Hematopoietic multipotent progenitor cell treated with erythropoietin and hydrocortisone succinate and interleukin-3 and kit ligand, for 8 days (in vitro differentiated cells): ENCODE measurements around the gene BORCS5.
"Not testable (repeated sequence)": the region's sequence is repeated elsewhere in the genome, so short reads cannot be mapped to it uniquely, and the experiment has no call there.

Experiments used
- DNase-seq: peaks from one replicate; pipeline ENCODE4 v3.0.0-alpha.2; 2015

Gene BORCS5

GRCh38 chr12:12396694-12397093 lies 39.8 kb downstream of the BORCS5 start:
- no peak for DNase-seq

DNA sequence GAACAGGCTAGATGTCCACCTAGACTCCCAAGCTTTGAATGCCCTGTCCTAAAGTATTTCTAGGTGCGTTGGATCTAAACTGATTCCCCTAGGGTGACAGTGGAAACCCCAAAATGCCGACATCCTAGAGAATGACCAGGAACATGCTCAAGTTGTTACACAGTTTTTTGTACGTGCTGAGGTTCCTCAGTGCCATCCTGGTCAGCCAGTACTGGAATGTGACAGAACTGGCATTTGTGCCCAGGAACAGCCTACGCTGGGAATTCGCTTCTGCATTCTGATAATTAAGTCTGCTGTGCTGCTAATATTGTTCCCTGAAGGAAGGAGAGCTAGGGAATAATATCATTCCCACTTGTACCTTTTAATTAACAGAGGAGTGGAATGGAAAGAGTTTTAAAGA lies 40.3 kb downstream of the BORCS5 start:
- no peak for DNase-seq

GRCh38 chr12:12398026-12398859 lies 41.4 kb downstream of the BORCS5 start:
- DNase-seq: no peak

GRCh38 chr12:12399161-12399560 lies 42.3 kb downstream of the BORCS5 start:
- no peak for DNase-seq

DNA sequence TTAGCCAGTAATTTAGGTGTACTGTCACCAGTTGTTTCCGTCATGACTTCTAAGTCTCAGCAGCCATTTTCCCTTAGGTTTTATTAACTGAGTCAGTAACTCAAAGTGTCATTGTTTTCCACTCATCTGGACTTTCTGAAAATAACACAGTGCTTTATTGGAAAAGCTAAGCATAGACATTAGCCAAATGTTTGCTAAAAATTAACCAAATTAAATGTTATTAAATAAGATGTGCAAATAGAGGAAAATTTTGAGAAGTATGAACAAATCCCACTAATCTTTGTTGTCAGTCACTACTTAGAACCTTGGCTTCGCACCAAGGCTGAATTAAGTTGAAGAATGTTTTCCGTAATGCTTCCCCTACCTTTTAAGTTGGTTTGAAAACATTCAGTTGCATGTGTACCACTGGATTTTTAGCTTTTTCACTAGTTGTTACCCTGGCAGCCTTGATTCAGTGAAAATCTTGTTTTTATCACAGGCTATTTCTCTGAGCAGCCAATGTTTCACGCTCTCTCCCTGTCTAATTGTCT lies 43.0 kb downstream of the BORCS5 start:
- no peak for DNase-seq

DNA sequence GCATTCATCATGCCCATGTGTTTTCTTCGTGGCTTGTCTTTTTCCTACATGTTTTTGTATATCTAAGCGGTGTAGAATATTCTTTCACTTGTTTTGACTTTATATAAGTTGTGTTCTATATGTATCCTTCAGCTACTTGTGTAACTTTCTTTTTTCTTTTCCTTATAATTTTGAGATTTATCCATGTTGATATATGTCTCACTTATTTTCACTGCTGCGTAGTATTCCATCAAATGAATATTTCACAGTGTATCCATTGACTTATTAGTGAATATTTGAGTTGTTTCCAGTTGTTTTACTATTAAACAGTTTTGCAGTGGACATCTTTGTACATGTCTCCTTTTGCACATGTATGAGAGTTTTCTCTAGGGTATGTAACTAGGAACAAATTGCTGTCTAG lies 43.9 kb downstream of the BORCS5 start:
- no peak for DNase-seq

DNA sequence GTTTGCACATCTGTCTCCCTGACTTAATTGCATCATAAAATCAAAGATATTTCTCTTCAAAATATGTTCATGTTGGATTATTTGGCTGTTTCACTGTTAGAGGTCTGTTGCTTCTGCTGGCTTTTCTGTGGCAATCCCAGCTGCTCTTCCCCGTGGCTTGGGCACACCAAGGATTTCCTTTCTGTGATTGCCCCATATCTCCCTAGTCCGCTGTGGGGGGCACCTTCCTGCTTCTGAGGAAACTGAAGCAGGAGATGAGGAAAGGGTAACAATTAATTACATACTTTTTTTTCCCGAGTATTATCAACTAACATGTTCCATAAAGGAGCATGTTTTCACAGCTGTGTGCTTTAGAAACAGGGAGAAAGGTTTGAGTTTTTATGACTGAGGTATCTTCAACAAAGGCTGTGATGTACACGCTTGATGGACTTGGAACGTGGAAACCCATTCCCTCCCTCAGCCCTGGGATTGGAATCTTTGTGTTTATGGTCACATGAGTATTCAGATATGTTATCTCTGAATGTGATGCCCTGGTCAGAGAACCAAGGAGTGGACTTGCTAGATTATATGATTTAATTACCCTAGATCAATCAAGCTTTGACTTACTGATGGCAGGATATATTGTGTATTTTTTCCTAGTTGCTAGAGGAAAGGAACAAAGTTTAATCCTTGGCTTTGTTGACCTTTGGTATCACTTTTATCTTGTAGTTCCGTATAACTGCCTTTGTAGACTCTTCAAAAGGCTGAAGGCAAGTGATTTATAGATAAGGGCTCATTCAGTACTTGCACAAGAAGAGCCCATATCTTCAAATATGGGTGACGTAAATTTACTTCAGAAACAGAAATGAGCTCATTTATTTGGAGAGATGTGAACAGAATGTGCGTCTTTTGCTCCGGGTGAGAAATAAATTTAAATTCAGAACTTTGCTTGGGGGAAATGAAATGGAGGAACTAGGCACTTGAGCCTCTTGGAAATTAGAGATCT lies 46.7 kb downstream of the BORCS5 start:
- peak; percentile 38 for DNase-seq

GRCh38 chr12:12404297-12404696 lies 47.4 kb downstream of the BORCS5 start:
- no peak for DNase-seq

GRCh38 chr12:12405882-12406281 lies 49.0 kb downstream of the BORCS5 start:
- no peak for DNase-seq

DNA sequence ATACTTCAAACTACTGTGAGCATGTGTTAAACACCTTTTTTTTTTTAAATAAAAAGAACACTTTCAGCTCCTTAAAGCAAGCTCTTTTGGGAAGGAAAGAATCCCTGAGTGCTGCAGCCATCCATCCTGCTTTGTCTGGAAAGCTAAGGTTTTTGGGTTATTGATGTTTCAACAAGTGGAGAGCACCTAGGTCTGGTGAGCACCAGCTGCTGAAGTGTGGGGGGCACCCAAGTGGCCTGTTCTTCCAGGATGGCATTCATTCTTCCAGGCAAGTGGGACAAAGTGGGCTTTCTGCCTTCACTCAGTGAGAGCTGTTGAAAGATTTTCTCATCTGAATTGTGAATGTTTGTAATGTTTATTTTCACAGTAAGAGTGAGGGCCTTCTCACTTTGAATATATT lies 49.9 kb downstream of the BORCS5 start:
- no peak for DNase-seq

GRCh38 chr12:12408265-12408690 lies 51.4 kb downstream of the BORCS5 start:
- no peak for DNase-seq

DNA sequence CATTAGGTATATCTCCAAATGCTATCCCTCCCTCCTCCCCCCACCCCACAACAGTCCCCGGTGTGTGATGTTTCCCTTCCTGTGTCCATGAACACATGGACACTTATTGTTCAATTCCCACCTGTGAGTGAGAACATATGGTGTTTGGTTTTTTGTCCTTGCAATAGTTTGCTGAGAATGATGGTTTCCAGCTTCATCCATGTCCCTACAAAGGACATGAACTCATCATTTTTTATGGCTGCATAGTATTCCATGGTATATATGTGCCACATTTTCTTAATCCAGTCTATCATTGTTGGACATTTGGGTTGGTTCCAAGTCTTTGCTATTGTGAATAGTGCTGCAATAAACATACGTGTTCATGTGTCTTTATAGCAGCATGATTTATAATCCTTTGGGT lies 52.5 kb downstream of the BORCS5 start:
- DNase-seq: not testable (repeated sequence)

- DNase-seq: no peak
These were observed 59.0 kb downstream of the BORCS5 start for GRCh38 chr12:12415886-12416285.

DNA sequence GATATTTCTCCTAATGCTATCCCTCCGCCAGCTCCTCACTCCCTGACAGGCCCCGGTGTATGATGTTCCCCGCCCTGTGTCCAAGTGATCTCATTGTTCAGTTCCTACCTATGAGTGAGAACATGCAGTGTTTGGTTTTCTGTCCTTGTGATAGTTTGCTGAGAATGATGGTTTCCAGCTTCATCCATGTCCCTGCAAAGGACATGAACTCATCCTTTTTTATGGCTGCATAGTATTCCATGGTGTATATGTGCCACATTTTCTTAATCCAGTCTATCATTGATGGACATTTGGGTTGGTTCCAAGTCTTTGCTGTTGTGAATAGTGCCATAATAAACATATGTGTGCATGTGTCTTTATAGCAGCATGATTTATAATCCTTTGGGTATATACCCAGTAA lies 62.3 kb downstream of the BORCS5 start:
- DNase-seq: not testable (repeated sequence)

DNA sequence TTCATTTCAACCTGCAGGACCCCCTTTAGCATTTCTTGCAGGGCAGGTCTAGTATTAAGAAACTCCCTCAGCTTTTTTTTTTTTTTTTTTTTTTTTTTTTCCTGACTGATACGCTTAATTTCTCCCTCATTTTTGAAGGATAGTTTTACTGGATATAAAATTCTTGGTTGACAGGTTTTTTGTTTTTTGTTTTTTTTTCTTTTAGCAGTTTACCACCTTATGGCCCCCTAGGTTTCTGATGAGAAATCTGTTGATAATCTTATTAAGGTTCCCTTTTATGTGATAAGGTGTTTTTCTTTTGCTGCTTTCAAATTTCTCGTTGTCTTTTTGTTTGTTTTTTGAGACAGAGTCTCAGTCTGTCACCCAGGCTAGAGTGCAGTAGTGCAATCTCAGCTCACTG lies 66.5 kb downstream of the BORCS5 start:
- DNase-seq: no peak

- no peak for DNase-seq
These were observed 68.1 kb downstream of the BORCS5 start for GRCh38 chr12:12425001-12425400.

- no peak for DNase-seq
These were observed 68.7 kb downstream of the BORCS5 start for GRCh38 chr12:12425616-12426015.

GRCh38 chr12:12427568-12427967 lies 70.7 kb downstream of the BORCS5 start:
- DNase-seq: no peak

GRCh38 chr12:12428047-12428446 lies 71.2 kb downstream of the BORCS5 start:
- no peak for DNase-seq

- no peak for DNase-seq
These were observed 72.2 kb downstream of the BORCS5 start for GRCh38 chr12:12428961-12429657.

DNA sequence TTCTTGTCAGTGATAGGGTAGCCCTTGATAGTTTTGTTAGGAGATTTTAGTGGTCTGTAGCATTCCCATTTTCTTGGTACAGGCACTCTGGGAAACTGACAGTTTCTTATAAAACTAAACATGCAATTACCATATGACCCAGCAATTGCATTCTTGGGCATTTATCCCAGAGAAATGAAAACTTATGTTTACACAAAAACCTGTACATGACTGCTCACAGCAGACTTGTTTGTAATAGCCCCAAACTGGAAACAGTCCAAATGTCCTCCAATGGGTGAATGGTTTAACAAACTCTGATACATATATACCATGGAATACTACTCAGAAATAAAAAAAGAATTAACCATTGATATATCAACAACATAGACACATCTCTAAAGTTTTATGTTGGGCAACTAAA lies 75.5 kb downstream of the BORCS5 start:
- no peak for DNase-seq

GRCh38 chr12:12433203-12433731 lies 76.4 kb downstream of the BORCS5 start:
- DNase-seq: no peak
